Ishikawa (cell line): ENCODE results near the gene C1orf141.

Experiments
- CEBPB ChIP-seq: IDR thresholded peaks from 2 replicates; pipeline ENCODE4 v1.6.1; 2012
- EP300 ChIP-seq: IDR thresholded peaks from 2 replicates; pipeline ENCODE4 v1.6.1; 2012; ENCODE audit warnings: borderline replicate concordance
- RAD21 ChIP-seq: IDR thresholded peaks from 2 replicates; pipeline ENCODE4 v1.6.1; 2012; ENCODE audit warnings: low read depth
- TAF1 ChIP-seq: IDR thresholded peaks from 2 replicates; pipeline ENCODE4 v1.6.1; 2012; ENCODE audit warnings: low read depth, mild to moderate bottlenecking
- TCF12 ChIP-seq: IDR thresholded peaks from 2 replicates; pipeline ENCODE4 v1.6.1; 2012; ENCODE audit warnings: low read depth
- YY1 ChIP-seq: IDR thresholded peaks from 2 replicates; pipeline ENCODE4 v1.6.1; 2012; ENCODE audit warnings: low read depth
- TF ChIP-seq, protein P1 (sequence below): IDR thresholded peaks from 2 replicates; pipeline ENCODE4 v1.6.1; 2012; ENCODE audit warnings: low read depth, mild to moderate bottlenecking

GRCh38 chr1:67162954-67163353, 28.2 kb upstream of the C1orf141 start:
- TF ChIP-seq EP300 (no peak), CEBPB (no peak), YY1 (no peak), TAF1 (no peak), RAD21 (no peak), TCF12 (no peak)
- TF ChIP-seq, protein P1, sequence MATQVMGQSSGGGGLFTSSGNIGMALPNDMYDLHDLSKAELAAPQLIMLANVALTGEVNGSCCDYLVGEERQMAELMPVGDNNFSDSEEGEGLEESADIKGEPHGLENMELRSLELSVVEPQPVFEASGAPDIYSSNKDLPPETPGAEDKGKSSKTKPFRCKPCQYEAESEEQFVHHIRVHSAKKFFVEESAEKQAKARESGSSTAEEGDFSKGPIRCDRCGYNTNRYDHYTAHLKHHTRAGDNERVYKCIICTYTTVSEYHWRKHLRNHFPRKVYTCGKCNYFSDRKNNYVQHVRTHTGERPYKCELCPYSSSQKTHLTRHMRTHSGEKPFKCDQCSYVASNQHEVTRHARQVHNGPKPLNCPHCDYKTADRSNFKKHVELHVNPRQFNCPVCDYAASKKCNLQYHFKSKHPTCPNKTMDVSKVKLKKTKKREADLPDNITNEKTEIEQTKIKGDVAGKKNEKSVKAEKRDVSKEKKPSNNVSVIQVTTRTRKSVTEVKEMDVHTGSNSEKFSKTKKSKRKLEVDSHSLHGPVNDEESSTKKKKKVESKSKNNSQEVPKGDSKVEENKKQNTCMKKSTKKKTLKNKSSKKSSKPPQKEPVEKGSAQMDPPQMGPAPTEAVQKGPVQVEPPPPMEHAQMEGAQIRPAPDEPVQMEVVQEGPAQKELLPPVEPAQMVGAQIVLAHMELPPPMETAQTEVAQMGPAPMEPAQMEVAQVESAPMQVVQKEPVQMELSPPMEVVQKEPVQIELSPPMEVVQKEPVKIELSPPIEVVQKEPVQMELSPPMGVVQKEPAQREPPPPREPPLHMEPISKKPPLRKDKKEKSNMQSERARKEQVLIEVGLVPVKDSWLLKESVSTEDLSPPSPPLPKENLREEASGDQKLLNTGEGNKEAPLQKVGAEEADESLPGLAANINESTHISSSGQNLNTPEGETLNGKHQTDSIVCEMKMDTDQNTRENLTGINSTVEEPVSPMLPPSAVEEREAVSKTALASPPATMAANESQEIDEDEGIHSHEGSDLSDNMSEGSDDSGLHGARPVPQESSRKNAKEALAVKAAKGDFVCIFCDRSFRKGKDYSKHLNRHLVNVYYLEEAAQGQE: no peak
